RWPE1 (cell line): Measurements from ENCODE around the gene CCDC81.

Experiments
- CTCF ChIA-PET: fragments of 350-600 bp; sonication (Branson Sonifier 250); formaldehyde crosslinking; extraction: SDS; loops from one replicate; lab custom pipeline; 2021; lab: Yijun Ruan, JAX
- POLR2A ChIA-PET: fragments of 400-600 bp; formaldehyde crosslinking; extraction: SDS; loops from one replicate; lab custom pipeline; 2020; ENCODE audit warnings: antibody characterized with exemption; ENCODE audit not compliant: low non-redundant PET; lab: Yijun Ruan, JAX
- DNase-seq: peaks from one replicate; pipeline ENCODE4 v3.0.0; 2012; ENCODE audit warnings: low spot score
- H3K27ac ChIP-seq: fragments of 450-650 bp; 2 replicates; pipeline ENCODE4 v1.5.1; 2017
- CTCF ChIP-seq: fragments of 450-650 bp; conservative IDR thresholded peaks from 2 replicates; pipeline ENCODE4 v1.5.1; 2017; ENCODE audit warnings: low read depth, mild to moderate bottlenecking

CCDC81 gene

GRCh38 chr11:86440843-86441242, 66.2 kb downstream of the CCDC81 start:
- ChIA-PET CTCF (no interaction called here), POLR2A (no interaction called here)
- TF ChIP-seq CTCF, result no peak
- DNase-seq, result no peak
- no peak overlapping the region for H3K27ac ChIP-seq

GRCh38 chr11:86442420-86442819, 67.7 kb downstream of the CCDC81 start:
- no peak for DNase-seq
- CTCF ChIA-PET, result interaction anchor here (0.6 kb wide), 1 partner anchor 453 kb away, joined by 5 read pairs; no protein-coding TSS in a partner anchor
- TF ChIP-seq CTCF, result no peak
- POLR2A ChIA-PET, result no interaction called here
- no peak overlapping the region for H3K27ac ChIP-seq

- CTCF ChIA-PET, result interaction anchor here (0.6 kb wide), 1 partner anchor 453 kb away, joined by 5 read pairs; no protein-coding TSS in a partner anchor
- H3K27ac ChIP-seq, result no peak overlapping the region
- POLR2A ChIA-PET, result no interaction called here
- DNase-seq, result no peak
- TF ChIP-seq CTCF, result no peak
Observed at GRCh38 chr11:86442827-86443226, 68.1 kb downstream of the CCDC81 start.

- no peak overlapping the region for H3K27ac ChIP-seq
- TF ChIP-seq CTCF, result no peak
- no peak for DNase-seq
- ChIA-PET POLR2A (no interaction called here), CTCF (interaction anchor here (0.6 kb wide), 1 partner anchor 454 kb away, joined by 5 read pairs; no protein-coding TSS in a partner anchor)
Observed at GRCh38 chr11:86443415-86443814, 68.7 kb downstream of the CCDC81 start.

- POLR2A ChIA-PET, result no interaction called here
- CTCF ChIA-PET, result interaction anchor here (0.7 kb wide), 1 partner anchor 285 kb away, joined by 3 read pairs; no protein-coding TSS in a partner anchor
- no peak for DNase-seq
- no peak overlapping the region for H3K27ac ChIP-seq
- no peak for TF ChIP-seq CTCF
Observed at GRCh38 chr11:86444981-86445380, 70.3 kb downstream of the CCDC81 start.

GRCh38 chr11:86446163-86446923, 71.7 kb downstream of the CCDC81 start:
- POLR2A ChIA-PET, result no interaction called here
- H3K27ac ChIP-seq, result no peak overlapping the region
- CTCF ChIA-PET, result no interaction called here
- TF ChIP-seq CTCF, result no peak
- DNase-seq, result no peak
